HuH-7.5 (cell line): ENCODE data around the gene ELOB.
"Not testable (repeated sequence)": the region's sequence is repeated elsewhere in the genome, so short reads cannot be mapped to it uniquely, and the experiment has no call there.

Source experiments
- DNase-seq: peaks from one replicate; pipeline ENCODE4 v3.0.0; 2011; ENCODE audit warnings: low spot score

ELOB gene

DNA sequence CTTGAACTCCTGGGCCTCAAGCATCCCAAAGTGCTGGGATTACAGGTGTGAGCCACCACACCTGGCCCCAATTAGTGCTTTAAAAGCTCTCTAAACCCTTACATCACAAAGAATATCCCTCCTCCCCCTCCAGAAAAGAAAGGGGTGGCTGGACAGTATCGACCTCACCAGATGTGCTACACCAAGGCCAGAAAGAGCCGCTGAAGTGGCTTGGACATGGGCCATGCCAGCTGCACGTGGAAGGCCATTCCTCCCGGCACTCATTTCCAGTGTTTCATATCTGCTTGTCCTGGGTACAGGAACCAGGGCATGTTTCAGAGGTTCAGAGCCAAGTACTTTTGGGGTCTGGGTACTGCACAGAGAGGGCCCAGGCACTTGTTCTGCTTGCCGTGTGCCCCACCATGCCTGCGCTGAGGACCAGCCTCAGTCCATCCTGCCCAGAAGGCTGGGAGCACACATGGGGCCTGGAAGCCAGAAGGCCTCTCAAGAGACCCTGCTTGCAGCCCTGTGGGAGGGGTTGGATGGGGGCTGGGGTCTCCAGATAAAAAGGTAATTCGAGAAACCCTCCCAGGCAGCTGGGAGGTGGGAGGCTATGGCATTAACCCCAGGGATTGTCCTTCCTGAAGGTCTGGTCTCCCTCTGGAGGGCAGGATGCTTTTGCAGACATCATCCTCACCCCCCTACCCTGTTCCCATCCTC lies 28.2 kb downstream of the ELOB start:
- no peak for DNase-seq

DNA sequence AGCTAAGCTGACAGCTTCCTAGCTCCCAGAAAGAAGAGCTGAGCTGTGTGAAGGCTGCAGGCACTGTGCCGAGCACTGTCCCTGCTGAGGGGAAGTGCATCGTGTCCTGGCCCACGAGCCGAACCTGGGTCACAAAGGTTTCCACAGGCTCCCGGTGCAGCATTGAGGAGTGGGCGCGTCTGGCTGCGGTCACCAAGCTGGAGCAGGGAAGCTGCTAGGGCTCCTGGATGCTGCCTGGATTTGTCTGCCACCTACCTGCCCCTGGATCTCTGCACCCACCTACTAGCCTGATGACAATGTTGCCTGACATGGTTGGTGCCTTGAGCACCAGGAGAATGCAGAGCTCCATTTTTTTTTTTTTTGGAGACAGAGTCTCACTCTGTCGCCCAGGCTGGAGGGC lies 31.1 kb downstream of the ELOB start:
- DNase-seq = no peak

DNA sequence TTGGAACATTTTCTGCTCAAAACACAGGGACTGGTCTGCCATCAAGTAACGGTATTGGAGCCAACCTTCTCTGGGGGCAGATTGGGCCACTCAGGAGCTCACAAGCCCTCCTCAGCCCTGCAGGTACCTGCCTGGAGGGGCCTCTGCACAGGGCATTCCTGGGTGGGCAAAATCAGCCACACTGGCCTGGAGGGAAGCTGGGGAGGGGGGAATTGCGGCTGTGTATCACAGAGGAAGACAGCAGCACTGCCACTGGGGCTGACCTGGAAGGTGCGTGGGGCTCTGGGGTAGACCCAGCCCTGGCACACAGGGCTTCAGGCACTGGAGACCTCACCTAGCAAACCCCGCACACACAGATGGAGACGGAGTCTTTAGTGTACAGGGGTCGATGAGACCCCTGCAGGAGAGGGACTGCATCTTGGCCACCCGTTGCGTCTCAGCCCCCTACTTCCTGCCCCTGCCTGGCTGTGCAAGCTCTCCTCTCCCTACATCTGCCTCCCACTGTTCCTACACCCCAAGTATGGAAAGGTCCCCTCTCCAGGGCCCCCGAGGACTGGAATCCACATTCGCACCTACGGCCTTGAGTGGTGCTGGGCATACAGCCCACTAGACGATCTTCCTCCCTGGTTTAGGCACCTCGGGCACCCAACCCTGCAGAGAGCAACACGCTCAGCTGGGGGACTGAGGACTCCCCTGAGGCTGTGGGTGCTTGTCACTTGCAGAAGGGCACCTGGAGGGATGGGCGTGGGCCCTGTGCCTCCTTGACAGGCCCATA lies 31.8 kb downstream of the ELOB start:
- no peak for DNase-seq

DNA sequence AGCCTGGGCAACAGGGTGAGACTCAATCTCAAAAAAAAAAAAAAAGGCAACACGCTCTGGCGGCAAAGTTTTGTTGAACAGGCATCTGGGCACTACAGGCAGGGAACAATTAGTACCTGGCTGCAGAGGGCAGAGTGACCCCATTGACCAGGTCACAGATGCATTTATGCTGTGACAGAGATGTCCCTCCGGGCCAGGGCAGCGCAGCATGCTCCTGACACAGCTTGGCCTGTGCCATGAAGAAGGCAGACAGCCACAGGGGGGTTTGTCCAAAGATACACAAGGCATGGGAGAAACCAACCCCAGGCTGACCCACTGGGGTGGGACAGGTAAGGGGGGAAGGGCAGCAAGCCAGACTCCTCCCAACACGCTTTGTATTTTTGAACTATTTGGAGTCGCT lies 32.4 kb downstream of the ELOB start:
- DNase-seq = no peak

DNA sequence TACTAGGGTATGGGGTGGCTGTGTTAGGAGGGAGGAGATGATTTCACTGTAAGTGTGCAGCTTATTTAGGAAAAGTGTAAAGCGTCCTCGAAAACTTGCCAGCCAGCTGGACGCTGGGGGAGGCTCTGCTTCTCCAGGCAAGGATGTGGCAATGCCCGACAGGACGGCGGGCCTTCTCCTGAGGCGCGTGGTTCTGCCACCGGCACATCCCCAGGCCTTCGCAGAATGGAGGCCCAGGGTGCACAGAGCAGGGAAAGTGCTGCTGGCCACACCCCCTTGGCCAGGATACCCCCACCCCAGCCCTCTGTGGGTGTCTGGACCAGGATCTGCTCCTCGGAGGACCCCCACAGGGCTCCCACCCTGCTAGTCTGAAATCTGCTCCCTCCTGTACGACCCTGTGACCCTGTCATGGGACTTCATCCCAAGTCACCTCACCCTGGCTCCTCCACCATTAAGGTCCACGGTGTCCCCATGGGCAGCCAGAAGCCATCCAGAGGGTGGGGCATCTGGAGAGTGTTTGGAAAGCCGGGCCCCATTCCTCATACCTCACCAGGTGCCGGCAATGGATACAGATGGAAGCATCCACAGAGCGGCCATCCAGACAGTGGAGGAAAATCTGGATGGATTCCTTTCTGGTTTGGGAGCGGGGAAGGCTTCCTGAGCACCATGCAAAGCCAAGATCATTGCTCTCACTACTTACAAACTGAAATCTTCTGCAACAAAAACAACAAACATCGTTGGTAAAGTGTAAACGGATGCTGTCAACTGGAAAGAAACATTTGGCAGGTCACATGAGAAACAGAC lies 33.9 kb downstream of the ELOB start:
- no peak for DNase-seq

DNA sequence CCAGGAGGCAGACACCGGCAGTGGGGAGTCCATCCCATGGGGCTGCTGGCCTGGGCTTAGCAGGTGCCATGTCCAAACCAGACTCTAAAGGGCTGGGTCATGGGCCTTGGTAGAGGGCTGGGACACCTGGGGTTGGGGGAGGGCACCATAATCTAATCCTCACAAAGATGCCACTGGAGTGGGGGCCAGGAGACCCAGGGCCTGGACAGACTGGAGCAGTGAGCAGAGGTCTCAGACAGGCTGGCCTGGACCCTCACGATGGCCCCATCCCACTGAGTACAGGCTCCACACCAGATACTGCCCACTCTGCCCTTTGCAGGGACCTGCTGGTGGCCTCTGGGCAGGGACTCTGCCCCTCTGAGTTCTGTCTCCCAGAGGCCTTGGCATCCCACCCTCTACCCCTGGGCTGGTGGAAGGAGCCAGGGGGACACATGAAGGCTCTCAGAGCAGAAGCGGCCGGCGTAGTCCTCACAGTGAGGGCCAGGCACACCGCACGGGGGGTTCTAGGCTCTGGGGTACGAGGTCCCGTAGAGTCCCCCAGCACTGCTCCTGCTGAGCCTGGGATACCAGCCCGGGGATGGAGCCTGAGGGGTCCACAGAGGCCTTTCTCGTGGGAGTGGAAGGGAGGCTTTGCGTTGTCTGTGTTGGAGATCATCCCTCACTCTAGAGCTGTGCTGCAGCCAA lies 34.6 kb downstream of the ELOB start:
- no peak for DNase-seq

DNA sequence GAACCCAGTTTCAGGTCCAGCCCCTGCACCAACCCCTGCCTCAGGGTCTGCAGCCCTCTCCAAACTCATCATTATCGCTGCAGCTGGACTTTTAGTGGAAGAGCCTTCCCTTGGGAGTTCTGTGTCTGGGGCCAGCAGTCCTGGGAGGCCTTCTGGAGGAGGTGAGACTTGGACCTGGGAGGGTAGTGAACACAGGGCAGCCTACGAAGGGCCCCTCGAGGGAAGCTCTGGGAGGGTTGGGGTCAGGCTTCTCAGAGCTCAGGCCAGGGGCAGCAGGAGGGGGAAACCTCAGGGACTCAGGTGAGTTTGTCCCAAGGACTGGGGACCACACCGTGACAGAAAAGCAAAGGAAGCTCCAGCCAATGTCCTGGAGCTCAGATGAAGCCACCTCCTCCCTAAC lies 35.9 kb downstream of the ELOB start:
- no peak for DNase-seq

DNA sequence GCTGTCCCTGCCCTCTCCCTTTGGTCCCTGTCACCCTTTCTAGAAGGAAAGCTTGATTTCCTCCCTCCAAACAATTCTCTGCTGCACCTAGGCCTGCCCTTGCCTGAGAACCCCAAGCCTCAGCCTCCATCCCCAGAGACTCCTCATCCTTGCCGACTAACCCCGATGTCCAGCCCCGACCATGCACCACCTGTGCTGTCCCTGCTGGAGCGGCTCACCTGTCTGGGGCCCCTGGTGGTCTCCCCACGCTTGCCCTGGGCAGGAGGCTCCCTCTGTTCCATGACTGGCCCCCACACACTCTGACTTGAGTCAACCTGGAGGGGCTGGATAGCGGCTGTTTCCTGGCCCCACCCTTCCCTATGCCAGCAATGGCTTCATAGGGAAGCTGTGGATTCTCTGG lies 36.6 kb downstream of the ELOB start:
- no peak for DNase-seq

DNA sequence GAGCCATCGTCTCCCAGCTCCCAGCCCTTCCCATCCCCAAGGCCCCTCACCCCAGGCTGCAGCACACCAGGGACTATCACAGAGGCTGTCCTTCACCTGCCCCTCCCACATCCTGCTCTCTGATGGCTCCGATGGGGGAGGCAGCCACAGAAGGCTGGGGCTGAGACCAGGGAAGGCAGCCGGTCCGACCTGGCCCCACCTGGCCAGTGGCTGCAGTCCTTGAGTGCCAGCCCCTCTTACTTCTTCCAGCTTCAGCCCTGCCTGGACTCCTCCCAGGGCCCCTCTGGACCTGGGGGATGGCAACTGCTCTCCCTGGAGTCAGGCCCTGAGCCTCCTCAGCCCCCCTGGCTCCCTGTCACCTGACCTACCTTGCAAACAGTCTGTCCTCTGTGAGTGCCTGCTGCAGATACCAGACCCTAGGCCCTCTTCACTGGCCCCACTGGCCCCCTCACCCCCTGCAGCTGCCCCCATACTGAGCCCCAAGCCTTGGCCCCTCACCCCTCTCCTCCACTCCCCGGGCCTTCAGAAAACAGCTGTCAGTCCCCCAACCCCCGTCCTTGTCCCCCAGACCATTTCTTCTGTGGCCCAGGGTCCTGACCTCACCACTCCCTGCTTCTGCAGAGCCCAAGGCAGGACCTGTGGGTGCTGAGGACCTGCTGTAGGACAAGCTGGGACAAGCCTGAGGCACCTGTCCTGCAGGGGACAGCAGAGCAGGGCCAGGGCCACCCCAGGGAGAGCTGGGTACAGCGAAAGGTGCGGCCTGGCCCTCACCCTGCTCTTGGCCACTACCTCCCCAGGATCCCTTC lies 37.3 kb downstream of the ELOB start:
- no peak for DNase-seq

DNA sequence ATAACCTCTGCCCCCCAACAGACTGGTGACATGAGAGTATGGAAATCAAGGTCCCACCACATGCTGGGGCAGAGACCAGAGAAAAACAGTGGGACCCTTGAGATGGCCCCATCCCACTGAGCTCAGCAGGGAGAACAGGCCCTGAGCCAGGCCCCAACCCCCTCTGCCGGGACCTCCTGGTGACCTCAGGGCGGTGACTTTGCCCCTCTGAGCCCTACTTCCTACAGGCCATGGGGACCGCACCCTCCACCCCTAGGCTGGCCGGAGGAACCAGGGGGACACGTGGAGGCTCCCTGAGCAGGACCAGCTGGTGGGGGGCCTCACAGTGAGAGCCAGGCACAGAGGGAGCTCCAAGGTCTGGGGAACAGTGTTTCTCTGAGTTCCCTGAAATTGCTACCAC lies 38.5 kb downstream of the ELOB start:
- DNase-seq = no peak

DNA sequence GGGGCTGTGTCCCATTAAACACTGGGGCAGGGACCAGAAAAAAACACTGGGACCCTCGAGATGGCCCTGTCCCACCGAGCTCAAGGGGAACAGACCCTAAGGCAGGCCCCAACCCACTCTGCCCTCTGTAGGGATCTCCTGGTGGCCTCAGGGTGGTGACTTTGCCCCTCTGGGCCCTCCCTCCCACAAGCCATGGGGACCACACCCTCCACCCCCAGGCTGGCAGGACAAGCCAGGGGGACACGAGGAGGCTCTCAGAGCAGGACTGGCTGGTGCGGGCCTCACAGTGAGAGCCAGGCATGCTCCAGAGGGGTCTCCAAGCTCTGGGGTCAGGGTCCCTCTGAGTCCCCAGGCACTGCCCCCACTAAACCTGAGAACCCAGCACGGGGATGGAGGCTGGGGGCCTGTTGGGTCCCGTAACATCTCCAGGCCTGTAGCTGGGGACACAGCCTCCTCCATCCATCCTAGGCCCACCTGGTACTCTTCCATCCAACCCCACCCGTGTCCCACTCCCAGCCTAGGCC lies 39.1 kb downstream of the ELOB start:
- no peak for DNase-seq

DNA sequence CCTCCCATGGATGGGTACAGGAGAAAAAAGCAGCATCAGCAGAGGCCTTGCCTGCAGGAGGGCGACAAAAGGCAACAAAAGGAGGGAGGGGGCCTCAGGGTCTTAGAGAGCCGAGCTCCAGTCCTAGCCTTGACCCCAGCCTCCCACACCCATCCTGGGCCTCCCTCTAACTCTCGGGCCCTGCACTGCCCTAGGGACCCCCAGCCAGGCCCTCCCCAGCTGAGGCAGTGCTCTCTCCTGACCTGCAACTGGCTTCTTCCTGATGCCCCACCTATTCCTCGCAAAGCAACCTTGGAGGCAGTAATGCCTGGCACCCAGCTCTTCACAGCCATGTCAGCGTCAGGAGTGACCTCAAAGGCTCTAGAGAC lies 39.9 kb downstream of the ELOB start:
- DNase-seq = no peak

DNA sequence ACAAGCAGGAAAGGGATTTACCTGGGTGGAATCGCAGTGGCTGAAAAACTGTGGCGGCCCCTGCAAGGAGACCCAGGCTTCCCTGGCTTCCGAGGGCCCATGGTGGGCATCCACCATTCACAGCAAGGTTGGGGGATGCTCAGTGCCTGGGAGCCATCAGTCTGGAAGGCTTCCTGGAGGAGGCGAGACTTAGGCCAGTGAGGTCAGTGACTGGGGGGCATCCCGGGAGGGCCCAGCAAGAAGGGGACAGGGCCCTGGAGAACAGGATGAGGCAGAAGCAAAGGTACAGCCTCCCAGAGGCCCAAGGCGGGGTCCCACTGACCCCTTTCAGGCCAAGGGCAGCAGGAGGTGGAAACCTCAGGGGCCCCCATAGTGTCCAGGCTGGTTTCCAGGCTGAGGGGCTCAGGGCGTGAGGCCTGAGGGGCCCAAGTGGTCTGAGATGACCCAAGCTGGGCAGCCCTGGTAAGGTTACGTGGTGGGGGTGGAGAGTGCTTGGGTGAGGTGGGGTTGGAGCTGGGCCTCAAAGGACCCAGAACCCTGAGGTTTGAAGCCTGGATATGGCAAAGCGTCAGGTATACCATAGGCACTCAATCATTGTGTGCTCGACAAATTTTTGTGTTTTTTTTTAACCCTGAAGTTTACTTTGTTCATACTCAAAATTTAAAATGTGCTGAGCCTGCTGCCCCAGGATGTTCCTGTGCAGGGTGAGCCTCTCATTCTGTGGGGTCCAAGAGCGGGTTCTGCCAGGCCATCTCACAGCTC lies 40.4 kb downstream of the ELOB start:
- no peak for DNase-seq

DNA sequence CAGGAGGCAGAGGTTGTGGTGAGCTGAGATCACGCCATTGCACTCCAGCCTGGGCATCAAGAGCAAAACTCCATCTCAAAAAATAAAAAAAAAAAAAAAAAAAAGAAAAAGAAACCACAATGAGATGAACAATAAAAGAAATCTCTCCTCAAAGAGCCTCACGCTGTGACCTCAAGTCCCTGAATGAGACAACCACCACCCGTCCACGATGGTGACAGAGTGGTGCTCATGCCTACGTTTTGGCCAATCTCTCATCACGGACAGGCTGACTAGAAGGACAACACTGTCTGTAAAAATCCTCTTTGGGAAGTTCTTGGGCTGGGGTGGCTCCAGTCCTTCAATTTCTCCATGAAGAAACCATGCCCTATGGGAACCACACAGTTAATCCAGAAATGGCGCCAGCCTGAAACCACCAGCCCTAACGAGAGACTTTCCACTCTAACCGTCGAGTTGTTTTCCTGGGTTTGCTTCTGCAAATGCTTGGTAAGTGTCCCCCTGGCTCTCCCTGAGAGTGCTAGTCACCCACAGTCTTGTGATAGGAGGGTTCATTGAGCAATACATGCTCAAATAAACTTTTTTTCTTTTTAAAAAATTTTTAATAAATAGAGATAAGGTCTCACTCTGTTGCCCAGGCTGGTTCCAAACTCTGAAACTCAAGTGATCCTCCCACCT lies 42.1 kb downstream of the ELOB start:
- DNase-seq = no peak

DNA sequence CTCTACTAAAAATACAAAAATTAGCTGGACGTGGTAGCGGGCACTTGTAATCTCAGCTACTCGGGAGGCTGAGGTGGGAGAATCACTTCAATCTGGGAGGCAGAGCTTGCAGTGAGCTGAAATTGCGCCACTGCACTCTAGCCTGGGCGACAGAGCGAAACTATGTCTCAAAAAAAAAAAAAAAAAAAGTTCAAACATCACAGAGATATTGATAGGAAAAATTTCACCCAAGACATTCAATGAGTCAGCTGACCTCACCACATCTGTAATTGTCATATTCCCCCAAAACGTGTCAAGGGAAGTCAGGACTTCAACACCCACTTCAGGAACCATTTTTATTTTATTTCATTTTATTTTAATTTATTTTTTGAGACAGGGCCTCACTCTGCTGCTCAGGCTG lies 49.0 kb downstream of the ELOB start:
- no peak for DNase-seq

DNA sequence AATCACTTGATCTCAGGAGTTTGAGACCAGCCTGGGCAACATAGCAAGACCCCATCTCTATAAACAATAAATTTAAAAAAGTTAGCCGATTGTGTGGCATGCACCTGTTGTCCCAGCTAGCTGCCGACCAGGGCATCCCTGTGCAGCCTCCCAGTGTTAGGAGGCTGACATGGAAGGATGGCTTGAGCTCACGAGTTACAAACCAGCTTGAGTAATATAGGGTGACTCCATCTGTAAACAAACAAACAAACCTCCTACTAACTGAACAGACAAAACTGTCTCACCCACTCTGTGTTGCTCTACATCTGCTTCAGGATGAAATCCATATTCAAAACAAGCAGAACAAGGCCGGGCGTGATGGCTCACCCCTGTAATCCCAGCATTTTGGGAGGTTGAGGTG lies 50.2 kb downstream of the ELOB start:
- DNase-seq = no peak

DNA sequence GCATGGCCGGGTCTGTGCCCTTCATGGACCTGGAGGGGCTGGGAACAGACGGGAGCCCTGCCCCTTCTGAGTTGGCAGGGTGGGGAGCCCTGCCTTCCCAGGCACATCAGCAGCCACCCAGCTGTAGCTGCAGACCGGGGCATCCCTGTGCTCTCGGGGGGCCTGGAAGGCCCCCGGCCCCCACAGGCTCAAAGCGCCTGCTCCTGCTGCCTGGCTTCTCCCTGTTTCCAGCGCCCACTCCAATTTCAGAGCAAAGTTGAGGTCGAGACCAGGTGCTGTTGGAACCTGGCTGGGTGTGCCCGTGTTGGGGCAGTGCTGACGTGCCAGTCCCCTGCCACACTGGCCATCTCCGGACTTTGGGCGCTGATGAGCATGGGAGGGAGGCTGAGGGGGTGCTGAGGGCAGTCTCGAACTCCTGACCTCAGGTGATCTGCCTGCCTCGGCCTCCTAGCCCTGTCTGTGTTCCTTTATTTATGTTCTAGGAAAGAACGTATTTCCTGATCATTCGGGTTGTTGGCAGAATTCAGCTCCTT lies 52.2 kb downstream of the ELOB start:
- no peak for DNase-seq

DNA sequence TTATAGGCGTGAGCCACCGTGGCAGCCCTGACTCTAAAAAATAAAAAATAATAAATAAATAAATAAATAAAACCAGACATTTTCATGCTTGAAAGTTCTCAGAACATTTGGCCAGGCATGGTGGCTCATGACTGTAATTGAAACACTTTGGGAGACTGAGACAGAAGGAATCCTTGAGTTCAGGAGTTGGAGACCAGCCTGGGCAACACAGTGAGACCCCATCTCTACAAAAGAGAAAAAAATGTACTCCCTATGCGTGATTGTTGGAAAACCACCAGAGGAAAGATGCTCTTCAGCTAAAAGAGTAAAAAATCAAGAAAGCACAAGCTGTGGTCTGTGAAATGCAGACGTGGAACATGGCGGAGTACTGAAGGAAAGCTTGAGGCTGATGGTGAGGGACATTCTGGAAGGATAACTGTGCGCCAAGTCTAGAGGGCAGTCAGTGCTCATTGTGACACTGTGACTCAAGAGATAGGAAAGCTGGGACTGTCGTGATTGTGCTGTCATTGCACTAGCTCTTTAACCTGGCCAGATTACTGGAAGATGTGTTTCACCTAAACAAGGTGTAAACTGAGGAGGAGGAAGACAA lies 52.9 kb downstream of the ELOB start:
- DNase-seq = no peak

DNA sequence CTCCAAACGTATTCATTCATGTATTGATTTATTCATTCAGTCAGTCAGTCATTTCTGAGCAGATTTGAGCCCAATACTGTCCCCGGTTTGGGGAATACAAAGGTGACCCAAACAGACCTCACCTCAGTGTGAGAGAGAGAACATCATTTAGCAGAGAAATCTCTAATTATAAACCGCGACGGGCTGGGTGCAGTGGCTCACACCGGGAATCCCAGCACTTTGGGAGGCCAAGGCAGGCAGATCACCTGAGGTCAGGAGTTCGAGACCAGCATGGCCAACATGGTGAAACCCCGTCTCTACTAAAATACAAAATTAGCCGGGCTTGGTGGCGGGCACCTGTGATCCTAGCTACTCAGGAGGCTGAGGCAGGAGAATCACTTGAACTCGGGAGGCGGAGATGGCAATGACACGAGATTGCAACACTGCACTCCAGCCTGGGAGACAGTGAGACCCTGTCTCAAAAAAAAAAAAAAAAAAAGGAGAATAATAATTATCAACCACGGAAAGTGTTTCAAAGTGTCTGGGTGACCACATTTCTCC lies 55.4 kb downstream of the ELOB start:
- not testable (repeated sequence) for DNase-seq
